ENCODE data around the gene CNP.

CNP gene

DNA sequence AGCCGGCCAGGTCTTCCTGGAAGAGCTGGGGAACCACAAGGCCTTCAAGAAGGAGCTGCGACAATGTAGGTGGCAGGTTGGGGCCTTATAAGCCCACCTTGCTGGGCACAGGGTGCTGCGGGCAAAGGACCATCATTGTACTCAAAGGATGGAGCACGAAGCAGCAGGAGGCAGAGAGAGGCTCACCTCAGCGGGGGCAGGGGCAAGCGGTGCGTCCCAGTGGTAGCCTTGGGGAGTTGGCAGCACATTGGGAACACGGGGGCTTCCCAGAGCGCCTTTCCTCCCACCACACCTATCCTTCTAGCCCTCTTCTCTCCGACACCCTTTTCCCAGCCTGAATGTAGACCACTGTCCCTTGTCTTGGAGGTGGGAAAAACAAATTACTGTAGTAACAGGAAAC is 2.1 kb downstream of the CNP start:
- DNase-seq (ENCODE audit: extremely low read depth, insufficient read length): no peak
- TF ChIP-seq, protein P1, sequence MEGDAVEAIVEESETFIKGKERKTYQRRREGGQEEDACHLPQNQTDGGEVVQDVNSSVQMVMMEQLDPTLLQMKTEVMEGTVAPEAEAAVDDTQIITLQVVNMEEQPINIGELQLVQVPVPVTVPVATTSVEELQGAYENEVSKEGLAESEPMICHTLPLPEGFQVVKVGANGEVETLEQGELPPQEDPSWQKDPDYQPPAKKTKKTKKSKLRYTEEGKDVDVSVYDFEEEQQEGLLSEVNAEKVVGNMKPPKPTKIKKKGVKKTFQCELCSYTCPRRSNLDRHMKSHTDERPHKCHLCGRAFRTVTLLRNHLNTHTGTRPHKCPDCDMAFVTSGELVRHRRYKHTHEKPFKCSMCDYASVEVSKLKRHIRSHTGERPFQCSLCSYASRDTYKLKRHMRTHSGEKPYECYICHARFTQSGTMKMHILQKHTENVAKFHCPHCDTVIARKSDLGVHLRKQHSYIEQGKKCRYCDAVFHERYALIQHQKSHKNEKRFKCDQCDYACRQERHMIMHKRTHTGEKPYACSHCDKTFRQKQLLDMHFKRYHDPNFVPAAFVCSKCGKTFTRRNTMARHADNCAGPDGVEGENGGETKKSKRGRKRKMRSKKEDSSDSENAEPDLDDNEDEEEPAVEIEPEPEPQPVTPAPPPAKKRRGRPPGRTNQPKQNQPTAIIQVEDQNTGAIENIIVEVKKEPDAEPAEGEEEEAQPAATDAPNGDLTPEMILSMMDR (IDR thresholded peaks at IDR 0.05; ENCODE audit: insufficient read depth, low read length, poor library complexity, severe bottlenecking): no peak
- peaks cover 26% of the 10 kb centered on the region for H3K36me3 ChIP-seq (ENCODE audit: control insufficient read depth, insufficient read depth, low read length)
- no peak overlapping the region for H3K4me3 ChIP-seq (replicated peaks; ENCODE audit: low read depth, low read length)
- no peaks in the 10 kb centered on the region for H3K27me3 ChIP-seq (replicated peaks; ENCODE audit: control insufficient read depth, insufficient read depth, low read length)

DNA sequence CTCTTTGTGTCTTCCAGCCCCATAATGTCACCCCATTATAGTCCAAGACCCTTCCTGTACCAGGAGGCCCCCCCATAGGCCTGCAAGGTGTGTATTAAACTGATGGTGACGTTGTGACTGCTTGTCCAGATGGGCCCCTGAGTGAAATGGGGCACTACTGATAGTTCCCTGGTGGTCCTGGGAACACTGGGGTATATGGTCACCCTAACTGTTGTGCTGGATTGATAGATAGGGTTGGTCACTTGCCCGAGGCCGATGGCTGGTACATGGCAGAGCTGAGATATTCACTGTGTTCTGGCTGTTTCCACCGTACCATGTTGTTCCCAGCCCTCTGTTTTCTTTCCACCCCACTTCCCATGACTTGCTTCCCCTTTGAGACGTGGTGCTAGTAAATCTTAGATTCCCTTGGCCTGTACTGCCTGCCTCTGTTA is 4.3 kb downstream of the CNP start:
- TF ChIP-seq, protein P1 (IDR thresholded peaks at IDR 0.05; ENCODE audit: insufficient read depth, low read length, poor library complexity, severe bottlenecking): no peak
- H3K36me3 ChIP-seq (ENCODE audit: control insufficient read depth, insufficient read depth, low read length): peaks cover 40% of the 10 kb centered on the region
- DNase-seq (ENCODE audit: extremely low read depth, insufficient read length): no peak
- H3K27me3 ChIP-seq (replicated peaks; ENCODE audit: control insufficient read depth, insufficient read depth, low read length): no peaks in the 10 kb centered on the region
- no peak overlapping the region for H3K4me3 ChIP-seq (replicated peaks; ENCODE audit: low read depth, low read length)

DNA sequence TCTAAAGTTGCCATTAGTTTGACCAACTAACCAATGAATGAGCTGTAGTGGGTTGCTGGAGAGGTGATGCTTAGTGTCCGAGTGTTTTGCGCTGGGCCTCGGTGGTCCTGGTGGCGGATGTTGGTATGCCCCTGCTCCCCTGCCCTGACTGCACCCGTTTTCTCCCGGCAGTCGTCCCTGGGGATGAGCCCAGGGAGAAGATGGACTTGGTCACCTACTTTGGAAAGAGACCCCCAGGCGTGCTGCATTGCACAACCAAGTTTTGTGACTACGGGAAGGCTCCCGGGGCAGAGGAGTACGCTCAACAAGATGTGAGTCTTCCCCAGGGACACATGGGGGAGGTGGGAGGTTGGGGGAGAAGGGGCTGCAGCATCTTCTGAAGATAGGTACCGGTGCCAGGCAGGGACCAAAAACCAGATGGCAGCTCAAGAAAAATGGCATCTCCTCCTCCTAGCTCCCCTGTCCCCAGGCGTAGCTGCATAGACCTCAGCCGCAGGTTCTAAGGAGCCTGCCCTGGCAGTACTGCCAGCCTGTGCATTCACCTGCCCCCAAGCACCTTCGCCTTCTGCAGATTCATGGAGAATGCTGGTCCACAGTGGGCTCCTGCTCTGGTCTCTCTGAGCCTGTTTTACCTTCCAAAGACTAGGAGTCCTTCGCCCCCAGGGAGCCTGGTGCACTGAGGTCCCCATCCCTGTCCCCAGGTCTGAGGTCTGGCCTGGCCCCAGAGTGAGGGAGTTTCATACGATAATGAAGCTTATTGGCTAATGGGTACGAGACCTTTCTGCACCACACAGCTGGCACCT is 5.3 kb downstream of the CNP start:
- no peaks in the 10 kb centered on the region for H3K27me3 ChIP-seq (replicated peaks; ENCODE audit: control insufficient read depth, insufficient read depth, low read length)
- TF ChIP-seq, protein P1 (IDR thresholded peaks at IDR 0.05; ENCODE audit: insufficient read depth, low read length, poor library complexity, severe bottlenecking): no peak
- no peak for DNase-seq (ENCODE audit: extremely low read depth, insufficient read length)
- peaks cover 47% of the 10 kb centered on the region for H3K36me3 ChIP-seq (ENCODE audit: control insufficient read depth, insufficient read depth, low read length)
- no peak overlapping the region for H3K4me3 ChIP-seq (replicated peaks; ENCODE audit: low read depth, low read length)

DNA sequence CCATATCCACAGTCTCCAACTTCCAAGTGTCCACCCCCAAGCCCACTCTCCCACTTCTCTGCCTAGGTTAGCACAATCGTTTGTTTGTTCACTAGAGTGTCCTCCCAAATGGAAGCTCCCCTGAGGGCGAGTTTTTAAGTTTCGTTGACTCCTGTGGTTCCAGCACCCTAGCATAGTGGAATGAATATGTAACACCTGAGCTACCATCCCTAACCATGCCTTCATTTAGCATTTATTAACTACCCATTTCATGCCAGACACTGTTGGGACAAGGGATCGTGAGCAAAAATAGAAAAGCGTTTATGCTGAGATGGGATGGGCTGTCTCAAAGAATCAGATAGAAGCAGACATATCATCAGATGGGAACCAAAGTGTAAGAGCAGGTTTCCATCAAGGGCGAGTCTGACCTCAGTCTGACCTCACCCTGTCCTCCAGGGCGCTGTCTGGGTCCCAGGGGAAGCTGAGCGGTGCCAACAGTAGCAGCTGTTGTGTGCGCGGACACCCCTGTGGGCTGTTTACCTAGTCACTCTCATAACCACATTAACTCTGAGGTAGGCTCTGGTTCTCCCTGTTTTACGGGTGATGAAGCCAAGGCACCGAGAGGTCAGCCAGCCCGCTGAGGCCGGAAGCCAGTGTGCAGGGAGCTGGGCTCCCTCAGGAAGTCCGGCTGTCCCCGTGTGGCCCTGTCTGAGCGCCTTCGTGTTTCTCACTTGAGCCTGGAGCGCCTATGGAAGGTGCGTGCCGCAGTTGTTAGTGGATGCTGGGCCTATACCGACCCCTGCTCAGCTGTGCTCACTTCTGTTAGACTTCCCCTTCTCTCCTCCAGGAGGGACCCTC is 6.2 kb downstream of the CNP start:
- TF ChIP-seq, protein P1 (IDR thresholded peaks at IDR 0.05; ENCODE audit: insufficient read depth, low read length, poor library complexity, severe bottlenecking): no peak
- peaks cover 49% of the 10 kb centered on the region for H3K36me3 ChIP-seq (ENCODE audit: control insufficient read depth, insufficient read depth, low read length)

DNA sequence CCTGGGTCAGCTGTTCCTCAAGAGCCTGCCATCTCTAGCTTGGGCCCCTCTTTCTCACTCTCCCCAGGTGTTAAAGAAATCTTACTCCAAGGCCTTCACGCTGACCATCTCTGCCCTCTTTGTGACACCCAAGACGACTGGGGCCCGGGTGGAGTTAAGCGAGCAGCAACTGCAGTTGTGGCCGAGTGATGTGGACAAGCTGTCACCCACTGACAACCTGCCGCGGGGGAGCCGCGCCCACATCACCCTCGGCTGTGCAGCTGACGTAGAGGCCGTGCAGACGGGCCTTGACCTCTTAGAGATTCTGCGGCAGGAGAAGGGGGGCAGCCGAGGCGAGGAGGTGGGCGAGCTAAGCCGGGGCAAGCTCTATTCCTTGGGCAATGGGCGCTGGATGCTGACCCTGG is 6.8 kb downstream of the CNP start:
- peaks cover 50% of the 10 kb centered on the region for H3K36me3 ChIP-seq (ENCODE audit: control insufficient read depth, insufficient read depth, low read length)

More for the DNA sequence above, 6.2 kb downstream of the CNP start:
- DNase-seq (ENCODE audit: extremely low read depth, insufficient read length): no peak
- no peaks in the 10 kb centered on the region for H3K27me3 ChIP-seq (replicated peaks; ENCODE audit: control insufficient read depth, insufficient read depth, low read length)
- no peak overlapping the region for H3K4me3 ChIP-seq (replicated peaks; ENCODE audit: low read depth, low read length)

More for the DNA sequence above, 6.8 kb downstream of the CNP start:
- H3K4me3 ChIP-seq (replicated peaks; ENCODE audit: low read depth, low read length): no peak overlapping the region
- H3K27me3 ChIP-seq (replicated peaks; ENCODE audit: control insufficient read depth, insufficient read depth, low read length): no peaks in the 10 kb centered on the region
- DNase-seq (ENCODE audit: extremely low read depth, insufficient read length): no peak
- TF ChIP-seq, protein P1 (IDR thresholded peaks at IDR 0.05; ENCODE audit: insufficient read depth, low read length, poor library complexity, severe bottlenecking): no peak
